AG08396 (cell line): ENCODE measurements around the gene PLD1.
"Not testable (repeated sequence)": the region's sequence is repeated elsewhere in the genome, so short reads cannot be mapped to it uniquely, and the experiment has no call there.

Experiments
- DNase-seq: peaks from one replicate; pipeline ENCODE4 v3.0.0; 2012; ENCODE audit warnings: low spot score, mixed read lengths

The PLD1 gene

DNA sequence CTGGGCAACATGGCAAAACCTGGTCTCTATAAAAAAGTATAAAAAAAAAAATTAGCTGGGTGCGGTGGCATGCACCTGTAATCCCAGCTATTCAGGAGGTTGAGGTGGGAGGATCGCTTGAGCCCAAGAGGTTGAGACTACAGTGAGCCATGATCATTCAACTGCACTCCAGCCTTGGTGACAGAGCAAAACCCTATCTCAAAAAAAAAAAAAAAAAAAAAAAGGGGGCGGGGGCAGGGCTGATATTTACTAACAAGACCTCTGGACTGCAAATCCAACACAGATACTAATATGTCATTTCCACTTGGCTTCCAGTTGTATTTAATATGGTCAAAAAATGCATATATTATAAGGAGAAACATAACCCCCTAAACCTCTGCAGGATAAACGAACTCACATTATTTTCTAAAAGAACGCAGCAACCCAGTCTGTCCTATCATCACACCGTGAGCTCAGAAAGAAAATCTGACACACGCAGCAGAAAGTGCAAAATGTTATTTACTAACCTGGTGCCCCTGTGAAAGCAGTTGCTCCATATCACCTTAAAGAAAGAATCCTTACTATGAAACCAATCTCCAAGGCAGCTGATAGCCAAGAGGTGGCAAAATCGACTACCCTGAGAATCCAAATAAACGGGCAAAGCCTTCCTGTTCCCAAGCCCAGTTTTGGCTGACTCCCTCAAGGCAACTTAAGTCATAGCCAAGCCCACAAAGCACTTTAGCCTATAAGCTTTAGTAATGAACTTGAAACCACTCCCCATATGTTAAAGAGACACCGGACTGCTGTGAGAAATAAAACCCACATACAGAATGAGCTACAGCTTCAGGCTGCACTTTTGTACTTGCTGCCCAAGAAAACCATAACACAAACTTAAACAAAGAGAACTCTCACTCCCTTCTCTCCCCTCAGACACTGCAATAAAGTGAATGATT lies 39.3 kb downstream of the PLD1 start:
- peak; percentile 80 for DNase-seq

DNA sequence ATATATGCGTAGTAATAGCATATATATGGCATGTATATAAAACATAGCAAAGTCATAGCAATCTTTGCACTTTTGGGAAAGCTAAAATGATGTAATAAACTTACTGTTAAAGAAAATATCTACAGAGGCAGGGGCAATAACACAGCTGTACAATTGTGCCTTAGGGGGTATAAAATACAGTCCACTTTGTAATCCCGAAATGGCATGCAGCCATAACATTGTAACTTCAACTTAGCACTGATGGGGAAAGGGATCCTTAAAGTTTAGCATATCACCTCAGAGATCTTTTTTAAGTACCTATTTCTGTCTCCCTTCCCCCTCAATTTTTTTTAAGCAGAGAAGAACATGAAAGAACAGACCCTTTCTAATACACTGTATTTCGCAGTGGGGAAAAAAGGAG lies 40.8 kb downstream of the PLD1 start:
- DNase-seq, result no peak

DNA sequence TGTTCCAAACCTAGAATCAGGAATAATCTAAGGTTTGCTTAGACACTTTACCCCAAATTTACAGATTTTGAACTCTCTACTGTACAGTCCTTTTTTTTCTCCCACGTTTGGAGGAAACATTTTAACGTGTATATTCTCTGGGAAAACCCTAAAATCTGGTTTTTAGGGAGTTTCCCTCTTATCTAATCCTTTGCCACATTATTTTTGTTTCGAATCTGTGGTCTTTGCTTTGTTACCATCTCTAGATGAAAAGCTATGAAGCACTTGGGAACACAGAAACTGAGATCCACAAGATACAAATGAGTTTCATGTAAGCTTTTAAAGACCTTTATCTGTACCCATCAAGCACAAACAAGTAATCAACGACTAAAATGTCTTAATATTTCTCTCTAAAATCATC lies 41.3 kb downstream of the PLD1 start:
- DNase-seq, result no peak

DNA sequence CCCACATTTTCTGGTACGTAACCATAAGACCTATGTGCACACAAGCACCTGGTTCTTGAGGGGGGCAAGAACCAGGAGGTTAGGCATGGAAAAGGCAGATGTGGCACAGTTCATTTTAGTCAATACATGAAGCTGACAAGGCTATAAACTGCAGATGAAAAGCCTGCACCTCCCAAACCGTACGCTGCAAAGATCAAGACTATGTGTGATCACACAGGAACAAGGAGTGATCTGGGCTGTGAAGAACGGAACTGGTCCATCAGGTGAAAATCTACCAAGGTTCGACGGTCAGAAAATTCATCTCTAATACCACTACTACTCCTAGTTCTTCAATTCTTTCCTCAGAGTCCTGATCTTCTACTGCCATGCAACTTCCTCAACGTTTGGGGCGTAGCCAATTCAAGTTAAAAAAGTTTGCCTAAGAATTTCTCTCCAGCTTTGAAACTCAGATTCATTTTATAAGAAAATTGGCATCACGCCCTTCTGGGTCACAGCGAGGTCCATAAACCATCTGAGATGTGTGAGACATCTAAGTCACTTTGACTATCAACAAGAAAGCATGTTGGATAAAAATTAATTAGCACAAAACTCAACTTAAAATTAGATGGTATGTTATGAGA lies 41.9 kb downstream of the PLD1 start:
- DNase-seq, result no peak

DNA sequence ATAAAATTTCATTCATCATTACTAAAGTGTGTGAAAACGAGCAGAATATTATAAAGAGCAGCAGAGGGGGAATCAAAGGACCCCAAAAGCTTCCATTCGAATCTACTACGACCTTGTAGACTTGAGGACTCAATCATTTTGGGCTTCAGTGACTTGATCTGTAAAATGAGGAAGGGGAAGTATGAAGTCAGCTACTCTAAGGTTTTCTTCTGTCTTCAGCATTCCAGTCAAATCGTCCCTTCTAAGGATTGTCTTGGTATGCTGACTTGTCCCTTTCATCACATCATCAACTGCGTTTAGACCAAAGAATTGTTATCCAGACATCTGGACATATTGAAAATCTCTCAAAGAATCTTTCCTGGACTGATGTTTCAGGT lies 44.8 kb downstream of the PLD1 start:
- no peak for DNase-seq

DNA sequence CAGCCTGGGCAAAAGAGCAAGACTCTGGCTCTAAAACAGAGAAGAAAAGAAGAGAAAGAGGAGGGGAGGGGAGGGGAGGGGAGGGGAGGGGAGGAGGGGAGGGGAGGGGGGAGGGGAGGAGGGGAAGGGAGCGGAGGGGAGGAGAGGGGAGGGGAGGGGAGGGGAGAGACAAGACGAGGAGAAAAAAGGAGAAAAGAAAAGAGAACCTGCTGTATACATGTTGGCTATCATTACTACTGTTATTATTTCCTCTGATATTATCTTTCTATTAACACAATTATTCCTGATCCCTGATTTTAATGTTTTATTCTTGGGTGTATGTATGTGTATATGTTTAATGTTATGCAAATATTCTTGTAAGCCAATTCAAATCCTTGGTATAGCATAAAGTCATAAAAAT lies 46.9 kb downstream of the PLD1 start:
- no peak for DNase-seq

DNA sequence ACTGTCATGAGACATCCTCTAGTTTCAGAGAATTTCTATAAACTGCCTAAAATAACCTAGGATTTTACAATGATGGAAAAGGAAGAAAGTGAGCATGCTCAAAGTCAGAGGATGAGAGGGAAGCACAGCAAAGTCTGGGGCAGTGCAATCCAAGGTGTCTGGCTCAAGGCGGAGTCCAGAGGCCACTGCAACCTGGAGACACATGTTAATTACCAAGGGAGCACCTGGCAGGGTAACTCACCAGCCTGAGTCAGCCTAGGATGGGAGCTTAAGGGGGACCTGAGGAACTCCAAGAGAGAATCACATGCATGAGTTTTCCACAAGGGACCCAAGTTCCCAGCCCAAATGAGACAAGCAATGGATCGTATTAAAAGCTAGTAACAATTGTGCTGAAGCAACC lies 49.8 kb downstream of the PLD1 start:
- no peak for DNase-seq

DNA sequence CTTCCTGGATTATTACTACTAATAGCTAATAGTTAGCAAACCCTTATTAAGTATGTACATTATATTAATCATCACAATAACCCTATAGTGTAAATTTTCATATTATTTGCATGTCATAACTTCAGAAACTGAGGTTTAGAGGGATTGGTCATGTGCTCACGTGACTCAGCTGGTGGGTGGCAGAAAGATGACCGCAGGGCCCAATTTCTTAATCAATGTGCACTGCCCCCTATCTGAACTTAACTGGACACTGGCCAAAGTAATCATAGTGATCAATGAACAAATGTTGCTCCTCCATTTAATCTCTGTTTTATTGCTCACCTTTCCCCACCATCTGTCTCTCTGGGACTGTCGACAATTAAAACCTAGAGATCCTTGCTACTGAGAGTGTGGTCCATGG lies 52.2 kb downstream of the PLD1 start:
- no peak for DNase-seq

DNA sequence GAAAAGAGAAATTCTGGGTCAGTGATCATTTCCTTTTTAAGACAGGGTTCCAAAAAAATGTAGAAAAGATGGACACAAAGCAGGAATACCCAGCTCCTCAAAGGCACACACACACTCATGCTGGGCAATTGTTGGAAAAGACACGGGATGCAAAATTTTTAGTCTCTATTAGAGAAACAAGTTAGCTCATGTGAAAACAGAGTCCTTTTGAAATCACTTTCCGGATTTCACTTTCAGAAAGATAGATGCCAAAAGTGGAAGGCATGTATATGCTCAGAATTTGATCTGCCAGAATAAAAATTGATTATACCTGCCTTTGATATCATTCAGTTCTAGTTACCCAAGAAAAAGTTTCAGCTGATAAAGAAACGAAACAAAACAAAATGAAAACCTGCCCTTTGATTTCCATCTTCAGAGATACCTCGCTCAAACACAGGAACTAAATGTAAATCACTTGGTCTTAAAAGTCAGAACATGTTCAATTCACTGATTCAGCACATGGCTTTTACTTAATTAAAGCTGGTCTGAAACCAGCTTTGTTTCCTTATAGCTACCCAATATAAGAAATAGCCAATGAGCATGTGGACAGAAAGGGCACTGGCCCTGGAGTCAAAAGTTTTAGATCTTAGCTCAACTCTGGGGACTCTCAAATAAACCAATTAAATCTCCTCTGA lies 52.8 kb downstream of the PLD1 start:
- no peak for DNase-seq

DNA sequence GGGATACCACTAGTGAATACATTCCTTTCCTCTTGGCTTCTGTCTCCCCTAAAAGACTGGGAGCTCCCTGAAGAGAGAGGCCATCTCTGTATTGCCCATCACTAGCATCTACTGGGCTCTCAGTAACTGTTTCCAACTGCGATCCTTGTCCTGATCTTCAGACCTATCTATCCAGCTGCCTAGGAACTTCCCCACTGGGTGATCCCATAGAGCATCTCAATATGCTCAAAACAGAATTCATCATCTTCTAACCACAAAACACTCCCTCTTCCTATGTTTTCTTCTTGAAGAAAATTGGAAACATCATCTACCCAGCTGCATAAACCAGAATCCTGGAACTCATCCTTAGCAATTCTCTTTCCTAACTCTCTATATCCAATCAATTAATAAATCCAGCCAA lies 54.6 kb downstream of the PLD1 start:
- DNase-seq, result no peak

DNA sequence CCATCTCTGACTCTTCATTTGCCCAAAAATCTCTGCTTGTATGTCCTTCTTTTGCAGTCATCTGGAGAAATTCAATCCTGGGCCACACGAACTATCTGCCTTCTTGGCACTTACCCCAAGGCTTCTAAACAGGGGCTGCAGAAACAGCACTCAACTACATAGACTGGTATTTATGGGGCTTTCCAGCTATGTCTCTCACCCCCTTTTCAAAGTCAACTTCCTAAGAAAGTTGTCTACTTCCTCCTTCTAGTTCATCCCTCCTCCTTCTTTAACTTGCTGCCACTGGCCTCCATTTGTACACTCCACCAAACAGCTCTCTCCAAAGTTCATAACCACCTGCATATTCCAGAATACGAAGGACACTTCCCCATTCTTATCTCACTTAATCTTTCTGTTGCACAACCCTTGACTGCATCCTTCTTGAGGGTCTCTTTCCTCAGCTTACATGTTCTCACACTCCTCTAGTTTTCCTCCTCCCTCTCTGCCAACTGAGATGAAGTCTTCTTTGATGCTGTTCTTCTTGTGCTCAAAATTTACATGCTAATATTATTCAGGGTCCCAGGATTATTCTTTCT lies 55.2 kb downstream of the PLD1 start:
- DNase-seq, result no peak

DNA sequence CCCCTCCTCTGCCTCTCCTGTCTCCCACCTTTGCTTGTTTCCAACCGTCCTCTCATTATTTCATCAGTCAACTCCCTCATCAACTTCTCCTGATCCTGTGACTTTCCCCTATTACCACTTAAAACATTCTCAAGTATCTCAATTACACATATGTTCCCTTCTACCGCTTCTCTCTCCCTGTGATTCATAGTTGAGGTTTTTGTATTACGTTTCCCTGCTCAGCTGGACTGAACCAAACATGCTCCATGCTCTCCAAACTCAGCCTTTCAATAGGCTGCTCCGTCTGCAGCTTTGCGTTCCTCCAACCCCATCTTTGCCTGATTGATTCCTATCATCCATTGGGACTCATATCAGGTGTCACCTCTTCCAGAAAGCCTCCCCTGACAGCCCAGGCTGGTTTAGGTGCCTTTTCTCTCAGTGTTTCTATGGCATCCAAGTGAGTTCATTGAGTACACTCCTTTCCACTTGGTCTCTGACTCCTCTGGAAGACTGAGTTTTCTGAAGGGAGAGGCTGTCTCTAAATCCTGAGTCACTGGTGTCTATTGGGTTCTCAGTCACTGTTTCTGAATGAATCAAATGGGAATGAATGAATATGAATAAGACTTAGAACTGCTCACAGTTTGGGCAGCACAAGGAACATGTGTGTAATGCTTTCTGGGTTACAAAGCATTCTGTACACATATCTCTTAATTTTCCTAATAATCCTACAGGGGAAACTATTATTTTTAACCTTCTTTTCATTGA lies 56.4 kb downstream of the PLD1 start:
- peak; percentile 64 for DNase-seq

DNA sequence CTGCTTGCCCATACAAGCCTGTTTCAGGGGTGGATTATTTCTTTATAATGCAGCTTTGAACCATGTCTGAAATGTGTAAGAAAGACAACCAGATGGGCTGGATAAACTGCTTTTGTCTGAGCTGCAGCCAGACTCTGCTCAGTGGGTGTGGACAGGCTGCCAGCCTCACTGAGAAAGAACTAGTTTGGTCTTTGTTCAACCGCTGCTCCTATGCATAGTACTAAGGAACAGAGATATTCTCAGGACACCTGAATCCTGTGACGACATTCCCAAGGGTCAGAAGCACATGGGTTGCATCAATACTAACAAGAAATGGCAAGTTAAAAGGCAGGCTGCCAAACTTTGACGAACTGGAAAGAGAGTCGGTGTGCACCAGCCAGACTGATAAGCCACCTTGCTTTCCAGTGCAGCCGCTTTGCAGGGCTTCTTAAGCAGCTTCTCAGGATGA lies 57.2 kb downstream of the PLD1 start:
- no peak for DNase-seq

DNA sequence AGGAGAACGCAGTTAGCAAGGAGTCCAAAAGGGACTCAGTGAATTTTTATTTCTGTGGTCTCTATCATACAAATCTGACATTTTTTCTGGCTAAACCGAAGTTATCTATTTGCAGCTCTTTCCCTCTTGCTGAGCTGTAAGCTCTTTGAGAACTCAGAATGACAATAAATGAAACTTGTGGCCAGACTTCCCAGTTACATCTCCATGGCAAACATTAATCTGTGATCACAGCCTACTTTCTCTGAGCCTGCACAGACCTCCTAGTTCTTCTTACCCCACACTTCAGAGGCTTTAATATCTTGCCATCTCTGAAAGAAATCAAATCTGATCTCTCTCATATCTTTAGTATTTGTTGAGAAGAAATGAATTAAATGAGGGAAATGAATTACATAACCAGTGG lies 58.0 kb downstream of the PLD1 start:
- DNase-seq, result no peak

DNA sequence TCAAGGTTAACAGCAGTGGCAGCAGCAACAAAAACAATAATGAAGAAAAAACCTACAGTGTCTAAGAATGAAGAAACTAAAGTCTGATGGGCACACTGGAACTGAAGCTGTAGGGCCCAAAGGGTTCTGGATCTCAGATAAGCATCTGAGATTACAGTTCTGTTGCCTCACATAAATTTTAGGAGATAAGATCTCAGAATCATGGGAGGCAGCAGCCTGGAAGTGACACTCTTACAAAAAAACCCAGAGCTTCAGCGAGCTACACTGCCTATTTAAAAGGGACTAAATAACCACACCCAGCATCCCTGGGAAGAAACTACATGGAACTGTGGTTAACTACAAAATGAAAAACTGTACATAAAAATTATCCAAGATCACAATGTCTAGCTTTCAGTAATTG lies 61.2 kb downstream of the PLD1 start:
- no peak for DNase-seq

DNA sequence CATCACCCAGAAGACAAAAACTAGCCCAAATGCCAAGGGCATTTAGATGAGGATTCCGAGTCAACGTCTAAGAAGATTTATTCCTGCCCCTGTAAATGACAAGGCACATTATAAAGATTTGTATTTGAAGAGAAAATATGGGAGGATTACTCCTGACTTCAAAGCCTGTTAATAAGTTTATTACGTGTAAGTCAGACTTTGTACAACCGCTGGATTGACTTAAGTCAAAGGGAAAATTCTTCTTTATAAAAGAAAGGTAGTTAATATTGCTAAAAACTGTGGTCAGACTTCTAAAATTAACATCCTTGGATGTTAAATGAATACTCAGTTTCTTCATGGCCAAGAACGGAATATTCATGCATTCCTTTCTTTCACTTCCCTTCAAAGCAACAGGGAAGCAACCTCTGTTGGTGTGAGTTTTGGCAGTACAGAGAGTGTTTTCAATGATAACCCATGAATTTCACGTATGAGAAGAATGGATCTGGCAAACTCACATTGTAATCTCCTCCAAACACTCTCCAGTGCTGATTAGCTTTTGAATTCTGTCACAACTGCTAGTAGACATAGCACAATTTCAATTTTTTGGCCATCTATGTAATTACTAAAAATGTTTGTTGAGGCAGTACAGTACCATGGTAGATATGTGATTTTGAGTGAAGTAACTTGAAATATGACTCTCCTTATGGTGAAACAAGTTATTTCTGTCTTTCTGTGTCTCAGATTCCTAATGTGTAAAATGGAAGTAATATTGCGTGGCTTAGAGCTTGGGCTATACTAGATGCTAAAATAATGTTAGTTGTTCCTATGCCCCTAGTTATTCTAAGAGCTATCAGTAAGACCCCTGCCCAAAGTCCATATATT lies 62.0 kb downstream of the PLD1 start:
- no peak for DNase-seq

DNA sequence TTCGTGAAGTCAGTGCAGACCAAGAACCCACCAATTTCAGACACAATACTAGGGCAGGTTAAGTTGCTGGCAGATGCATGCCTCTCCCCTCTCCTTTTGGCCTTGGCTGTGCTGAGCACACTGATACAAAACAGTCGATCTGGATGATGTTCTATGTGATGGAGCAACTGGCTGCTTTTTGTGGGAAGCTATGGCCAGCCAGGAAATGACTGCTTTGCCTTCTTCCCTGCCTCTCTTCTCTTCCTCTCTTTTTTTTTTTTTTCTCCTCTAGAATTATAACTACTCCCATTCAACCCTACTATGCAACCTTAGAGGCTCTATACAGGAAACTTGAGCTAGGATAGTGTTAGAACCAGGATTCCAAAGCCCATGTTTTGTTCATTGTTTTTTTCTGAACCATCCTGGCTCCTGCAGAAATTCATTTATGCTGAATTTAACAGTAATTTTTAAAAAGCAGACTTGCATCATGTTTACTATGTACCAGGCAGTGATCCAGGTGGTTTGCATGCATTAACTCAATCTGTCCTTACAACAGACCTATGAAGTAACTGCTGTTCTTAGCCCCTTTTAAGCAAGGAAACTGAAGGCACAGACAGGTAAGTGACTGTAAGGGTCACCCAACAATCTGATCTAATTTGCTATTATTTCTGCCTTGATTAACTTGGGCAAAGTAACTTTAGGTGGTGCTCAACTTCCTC lies 62.9 kb downstream of the PLD1 start:
- no peak for DNase-seq

DNA sequence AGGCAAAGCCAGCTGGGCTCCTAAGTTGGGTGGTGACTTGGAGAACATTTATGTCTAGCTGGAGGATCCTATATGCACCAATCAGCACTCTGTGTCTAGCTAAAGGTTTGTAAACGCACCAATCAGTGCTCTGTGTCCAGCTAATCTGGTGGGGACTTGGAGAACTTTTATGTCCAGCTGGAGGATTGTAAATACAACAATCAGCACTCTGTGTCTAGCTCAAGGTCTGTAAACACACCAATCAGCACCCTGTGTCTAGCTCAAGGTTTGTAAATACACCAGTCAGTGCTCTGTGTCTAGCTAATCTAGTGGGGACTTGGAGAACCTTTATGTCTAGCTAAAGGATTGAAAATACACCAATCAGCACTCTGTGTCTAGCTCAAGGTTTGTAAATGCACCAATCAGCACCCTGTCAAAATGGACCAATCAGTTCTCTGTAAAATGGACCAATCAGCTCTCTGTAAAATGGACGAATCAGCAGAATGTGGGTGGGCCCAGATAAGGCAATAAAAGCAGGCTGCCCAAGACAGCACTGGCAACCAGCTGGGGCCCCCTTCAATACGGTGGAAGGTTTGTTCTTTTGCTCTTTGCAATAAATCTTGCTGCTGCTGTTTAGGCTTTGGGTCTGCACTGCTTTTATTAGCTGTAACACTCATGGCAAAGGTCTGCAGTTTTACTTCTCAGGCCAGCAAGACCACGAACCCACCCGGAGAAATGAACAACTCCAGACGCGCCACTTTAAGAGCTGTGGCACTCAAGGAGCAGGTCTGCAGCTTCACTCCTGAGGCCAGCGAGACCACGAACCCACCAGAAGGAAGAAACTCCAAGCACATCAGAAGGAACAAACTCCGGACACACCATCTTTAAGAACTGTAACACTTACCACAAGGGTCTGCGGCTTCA lies 63.7 kb downstream of the PLD1 start:
- not testable (repeated sequence) for DNase-seq

DNA sequence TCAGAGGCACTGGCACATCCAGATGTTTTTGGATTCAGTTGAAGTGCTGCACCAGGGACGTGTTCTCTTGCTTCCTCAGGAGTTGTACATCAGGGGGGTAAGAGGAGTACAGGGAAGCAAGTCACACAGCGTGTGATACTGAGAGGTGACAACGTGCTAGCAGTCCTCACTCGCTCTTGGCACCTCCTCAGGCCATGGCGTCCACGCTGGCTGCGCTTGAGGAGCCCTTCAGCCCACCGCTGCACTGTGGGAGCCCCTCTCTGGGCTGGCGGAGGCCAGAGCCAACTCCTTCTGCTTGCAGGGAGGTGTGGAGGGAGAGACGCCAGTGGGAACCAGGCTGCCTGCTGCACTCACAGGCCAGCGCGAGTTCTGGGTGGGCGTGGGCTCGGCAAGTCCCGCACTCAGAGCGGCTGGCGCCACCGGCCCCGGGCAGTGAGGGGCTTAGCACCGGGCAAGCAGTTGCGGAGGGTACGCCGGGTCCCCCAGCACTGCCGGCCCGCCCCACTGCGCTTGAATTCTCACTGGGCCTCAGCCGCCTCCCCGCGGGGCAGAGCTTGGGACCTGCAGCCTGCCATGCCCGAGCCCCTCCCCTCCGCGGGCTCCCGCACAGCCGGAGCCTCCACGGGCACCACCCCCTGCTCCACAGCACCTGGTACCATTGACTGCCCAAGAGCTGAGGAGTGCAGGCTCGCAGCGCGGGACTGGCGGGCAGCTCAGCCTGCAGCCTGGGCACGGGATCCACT lies 64.5 kb downstream of the PLD1 start:
- no peak for DNase-seq
